OCI-LY1 (cell line): Measurements from ENCODE around the gene PRSS53.

Experiments
- H2AFZ ChIP-seq: fragments of 200-600 bp; sonication (generic), shearing (Covaris generic); 2 replicates; pipeline ENCODE4 v1.6.0; 2014; ENCODE audit warnings: antibody characterized with exemption, mild to moderate bottlenecking, low read length
- H3F3A ChIP-seq: fragments of 200-600 bp; sonication (generic), shearing (Covaris generic); 2 replicates; pipeline ENCODE4 v1.6.0; 2014; ENCODE audit warnings: mild to moderate bottlenecking, antibody characterized with exemption, low read length, moderate library complexity; ENCODE audit not compliant: insufficient read depth
- H3K27ac ChIP-seq: fragments of 200-600 bp; sonication (generic); 2 replicates; pipeline ENCODE4 v1.5.1; 2014; ENCODE audit warnings: low read length, mixed run types, mild to moderate bottlenecking, low read depth; ENCODE audit not compliant: poor library complexity, severe bottlenecking
- H3K27me3 ChIP-seq: fragments of 200-600 bp; sonication (generic); 2 replicates; pipeline ENCODE4 v1.6.0; 2014; ENCODE audit warnings: antibody characterized with exemption, mild to moderate bottlenecking, low read length, moderate library complexity; ENCODE audit not compliant: insufficient read depth
- H3K36me3 ChIP-seq: fragments of 200-600 bp; sonication (generic); 2 replicates; pipeline ENCODE4 v1.6.1; 2014; ENCODE audit warnings: mild to moderate bottlenecking, antibody characterized with exemption, low read length, moderate library complexity, mixed read lengths; ENCODE audit not compliant: insufficient read depth
- H3K4me1 ChIP-seq: fragments of 200-600 bp; sonication (generic); 2 replicates; pipeline ENCODE4 v1.5.1; 2014; ENCODE audit warnings: mild to moderate bottlenecking, low read length, moderate library complexity; ENCODE audit not compliant: insufficient read depth, severe bottlenecking
- H3K4me2 ChIP-seq: fragments of 200-600 bp; sonication (generic), shearing (Covaris generic); 2 replicates; pipeline ENCODE4 v1.6.1; 2014; ENCODE audit warnings: low read length
- H3K4me3 ChIP-seq: fragments of 200-600 bp; sonication (generic); 2 replicates; pipeline ENCODE4 v1.5.1; 2014; ENCODE audit warnings: low read length, low read depth, mild to moderate bottlenecking, mixed read lengths; ENCODE audit not compliant: poor library complexity, severe bottlenecking
- H3K79me2 ChIP-seq: fragments of 200-600 bp; shearing (Covaris generic); 2 replicates; pipeline ENCODE4 v1.6.1; 2016; ENCODE audit warnings: mixed run types, low read length, mixed read lengths; ENCODE audit not compliant: insufficient read depth
- H3K9ac ChIP-seq: fragments of 200-600 bp; sonication (generic), shearing (Covaris generic); 2 replicates; pipeline ENCODE4 v1.6.1; 2014; ENCODE audit warnings: mild to moderate bottlenecking, low read length, mixed read lengths
- H3K9me2 ChIP-seq: fragments of 200-600 bp; sonication (generic), shearing (Covaris generic); 2 replicates; pipeline ENCODE4 v1.6.1; 2014; ENCODE audit warnings: low read depth, mild to moderate bottlenecking, low read length, mixed read lengths
- H3K9me3 ChIP-seq: fragments of 200-600 bp; shearing (Covaris generic); 2 replicates; pipeline ENCODE4 v1.6.1; 2014; ENCODE audit warnings: low read length, mixed read lengths
- H4K20me1 ChIP-seq: fragments of 200-600 bp; sonication (generic), shearing (Covaris generic); 2 replicates; pipeline ENCODE4 v1.6.0; 2016; ENCODE audit warnings: mild to moderate bottlenecking, low read length; ENCODE audit not compliant: insufficient read depth
- EZH2 ChIP-seq: fragments of 200-600 bp; sonication (generic), shearing (Covaris generic); IDR thresholded peaks from 2 replicates; pipeline ENCODE4 v1.8.0; 2017; ENCODE audit warnings: borderline replicate concordance, mixed run types, mild to moderate bottlenecking, antibody characterized with exemption, low read length, moderate library complexity, mixed read lengths
- TF ChIP-seq, protein P1 (sequence below): fragments of 200-600 bp; sonication (generic), shearing (Covaris generic); IDR thresholded peaks from 2 replicates; pipeline ENCODE4 v1.5.1; 2017; ENCODE audit warnings: mild to moderate bottlenecking, antibody characterized with exemption, low read length, moderate library complexity, mixed read lengths

The PRSS53 gene

DNA sequence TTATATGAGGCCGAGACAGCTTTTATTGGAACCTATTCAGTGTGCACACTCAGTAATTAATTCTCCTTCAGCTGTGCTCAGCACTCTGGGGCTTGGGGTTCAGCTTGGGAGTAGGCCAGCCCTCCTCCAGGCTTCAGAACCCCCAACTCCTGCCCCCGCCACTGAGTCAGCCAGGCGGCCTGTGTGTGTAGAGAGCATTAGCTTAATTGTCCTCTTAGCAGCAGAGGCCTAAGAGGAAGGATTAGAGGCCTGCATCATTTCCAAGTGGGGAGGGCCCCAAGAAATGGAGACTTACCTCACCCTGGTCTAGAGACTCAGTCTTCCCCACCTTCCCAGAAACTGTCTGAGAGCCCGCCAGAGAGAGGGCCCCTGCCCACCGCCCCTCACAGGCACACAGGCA, 772 bp downstream of the PRSS53 start:
- Histone ChIP-seq H3K4me1 (no peaks in the 10 kb centered on the region), H2AFZ (no peak overlapping the region), H3K27me3 (no peaks in the 10 kb centered on the region), H3F3A (no peaks in the 10 kb centered on the region), H4K20me1 (no peaks in the 10 kb centered on the region), H3K27ac (no peak overlapping the region), H3K36me3 (peaks cover 29% of the 10 kb centered on the region; the same call in 1 of the 2 replicates), H3K9me3 (no peaks in the 10 kb centered on the region), H3K4me3 (no peak overlapping the region), H3K4me2 (no peak overlapping the region), H3K9me2 (no peaks in the 10 kb centered on the region), H3K79me2 (no peaks in the 10 kb centered on the region), H3K9ac (no peak overlapping the region)
- TF ChIP-seq, protein P1, sequence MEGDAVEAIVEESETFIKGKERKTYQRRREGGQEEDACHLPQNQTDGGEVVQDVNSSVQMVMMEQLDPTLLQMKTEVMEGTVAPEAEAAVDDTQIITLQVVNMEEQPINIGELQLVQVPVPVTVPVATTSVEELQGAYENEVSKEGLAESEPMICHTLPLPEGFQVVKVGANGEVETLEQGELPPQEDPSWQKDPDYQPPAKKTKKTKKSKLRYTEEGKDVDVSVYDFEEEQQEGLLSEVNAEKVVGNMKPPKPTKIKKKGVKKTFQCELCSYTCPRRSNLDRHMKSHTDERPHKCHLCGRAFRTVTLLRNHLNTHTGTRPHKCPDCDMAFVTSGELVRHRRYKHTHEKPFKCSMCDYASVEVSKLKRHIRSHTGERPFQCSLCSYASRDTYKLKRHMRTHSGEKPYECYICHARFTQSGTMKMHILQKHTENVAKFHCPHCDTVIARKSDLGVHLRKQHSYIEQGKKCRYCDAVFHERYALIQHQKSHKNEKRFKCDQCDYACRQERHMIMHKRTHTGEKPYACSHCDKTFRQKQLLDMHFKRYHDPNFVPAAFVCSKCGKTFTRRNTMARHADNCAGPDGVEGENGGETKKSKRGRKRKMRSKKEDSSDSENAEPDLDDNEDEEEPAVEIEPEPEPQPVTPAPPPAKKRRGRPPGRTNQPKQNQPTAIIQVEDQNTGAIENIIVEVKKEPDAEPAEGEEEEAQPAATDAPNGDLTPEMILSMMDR: no peak
- no peak for TF ChIP-seq EZH2

DNA sequence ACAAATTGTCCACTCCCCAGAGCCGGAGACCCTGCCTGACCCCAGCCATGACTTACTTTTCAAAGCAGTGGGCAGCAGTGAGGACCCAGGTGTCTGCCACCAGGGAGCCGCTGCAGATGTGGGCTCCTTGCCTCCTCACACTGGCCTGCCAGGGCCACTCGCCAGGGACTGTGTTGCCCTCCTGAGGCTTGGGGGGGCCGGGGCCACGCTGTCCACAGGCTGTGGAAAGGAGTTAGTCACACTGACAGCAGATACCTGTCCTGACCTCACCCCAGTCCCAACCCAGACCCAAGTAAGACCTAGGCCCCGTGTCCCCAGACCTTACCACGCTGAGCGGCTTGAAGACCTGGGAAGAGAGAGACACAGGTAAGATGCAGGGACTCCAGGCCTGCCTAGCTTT, 1.3 kb downstream of the PRSS53 start:
- Histone ChIP-seq H3K4me1 (no peaks in the 10 kb centered on the region), H3K27ac (no peak overlapping the region), H3K9me2 (no peaks in the 10 kb centered on the region), H3K4me3 (no peak overlapping the region), H4K20me1 (no peaks in the 10 kb centered on the region), H2AFZ (no peak overlapping the region), H3F3A (no peaks in the 10 kb centered on the region), H3K79me2 (no peaks in the 10 kb centered on the region), H3K9me3 (no peaks in the 10 kb centered on the region), H3K9ac (no peak overlapping the region), H3K27me3 (no peaks in the 10 kb centered on the region), H3K4me2 (no peak overlapping the region), H3K36me3 (peaks cover 29% of the 10 kb centered on the region; the same call in 1 of the 2 replicates)
- TF ChIP-seq, protein P1: no peak
- TF ChIP-seq EZH2: no peak

DNA sequence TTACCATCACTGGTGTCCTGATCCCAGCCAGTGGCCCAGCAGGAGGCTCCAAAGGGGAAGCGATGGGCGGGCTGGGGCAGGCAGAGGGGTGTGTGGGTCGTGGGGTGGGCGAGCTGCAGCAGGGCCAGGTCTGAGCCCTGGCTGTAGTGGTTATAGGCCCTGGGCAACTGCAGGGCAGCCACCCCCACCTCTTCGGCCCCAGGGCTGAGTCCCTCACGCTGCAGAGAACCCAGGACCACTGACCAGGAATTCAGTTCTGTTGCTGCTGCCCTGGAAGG, 2.2 kb downstream of the PRSS53 start:
- H3F3A ChIP-seq: no peaks in the 10 kb centered on the region
- H3K9me2 ChIP-seq: no peaks in the 10 kb centered on the region
- H3K36me3 ChIP-seq: peaks cover 31% of the 10 kb centered on the region; the same call in 1 of the 2 replicates
- H3K27ac ChIP-seq: no peak overlapping the region
- no peak overlapping the region for H3K4me2 ChIP-seq
- H3K4me1 ChIP-seq: no peaks in the 10 kb centered on the region
- TF ChIP-seq EZH2: no peak
- TF ChIP-seq, protein P1: no peak
- no peak overlapping the region for H3K9ac ChIP-seq
- no peak overlapping the region for H2AFZ ChIP-seq
- no peaks in the 10 kb centered on the region for H3K79me2 ChIP-seq
- no peaks in the 10 kb centered on the region for H3K27me3 ChIP-seq
- no peak overlapping the region for H3K4me3 ChIP-seq
- H4K20me1 ChIP-seq: no peaks in the 10 kb centered on the region
- H3K9me3 ChIP-seq: no peaks in the 10 kb centered on the region
